GM12892 (cell line): ENCODE data around the gene BLCAP.

Experiments
- POLR2A ChIP-seq: IDR thresholded peaks from 2 replicates; pipeline ENCODE4 v1.6.1; 2011; ENCODE audit warnings: low read depth, low read length, control low read depth
- POLR2AphosphoS5 ChIP-seq: IDR thresholded peaks from 2 replicates; pipeline ENCODE4 v1.6.1; 2011; ENCODE audit warnings: low read depth, low read length, control low read depth
- TAF1 ChIP-seq: IDR thresholded peaks from 2 replicates; pipeline ENCODE4 v1.6.1; 2011; ENCODE audit warnings: low read depth, mild to moderate bottlenecking, control low read depth, low read length, borderline replicate concordance

- TF ChIP-seq POLR2A, result no peak
- TF ChIP-seq POLR2AphosphoS5, result no peak
- TF ChIP-seq TAF1, result no peak
These were observed 2.4 kb upstream of the BLCAP start for GRCh38 chr20:37529968-37530600.
